GM21619 (cell line): ENCODE measurements around the gene C1orf87.

ENCODE experiments used
- ATAC-seq: cut with Tn5 transposase; IDR thresholded peaks from one replicate; pipeline ENCODE4 v1.9.1; 2021; ENCODE audit not compliant: unreplicated experiment

C1orf87 gene

DNA sequence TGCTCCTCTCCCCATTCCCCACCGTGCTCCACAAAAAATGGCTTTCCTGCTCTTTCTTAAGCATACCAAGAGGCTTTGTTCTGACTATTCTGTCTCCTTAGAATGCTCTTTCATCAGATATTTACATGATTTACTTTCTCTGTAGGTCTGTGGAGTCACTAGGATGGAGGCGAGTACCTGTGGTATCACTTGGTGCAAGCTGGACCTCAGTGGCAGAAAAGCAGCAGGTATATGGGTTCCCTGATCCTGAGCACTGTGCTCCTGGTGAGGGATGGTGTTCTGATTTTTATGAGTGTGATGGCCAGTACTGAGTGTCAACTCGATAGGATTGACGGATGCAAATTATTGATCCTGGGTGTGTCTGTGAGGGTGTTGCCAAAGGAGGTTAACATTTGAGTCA is 10.0 kb downstream of the C1orf87 start:
- ATAC-seq, result no peak

DNA sequence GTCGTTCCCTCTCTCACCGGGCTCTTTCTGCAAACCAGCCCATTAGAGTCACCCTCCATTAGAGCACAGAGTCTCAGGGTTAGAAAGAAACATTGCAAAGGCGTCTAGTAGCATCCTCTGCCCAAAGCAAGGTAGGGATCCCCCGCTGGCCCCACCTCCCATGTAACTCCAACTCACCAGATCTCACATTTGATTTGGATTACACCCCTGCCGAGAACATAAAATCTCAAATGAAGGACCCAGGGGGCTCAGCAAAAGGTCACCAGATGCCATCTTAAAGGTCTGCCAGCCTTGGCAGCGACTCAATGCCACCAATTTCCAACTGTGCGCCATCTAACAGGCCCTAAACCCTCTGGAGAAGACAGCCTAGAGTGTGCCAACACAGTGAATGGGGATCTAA is 14.1 kb downstream of the C1orf87 start:
- ATAC-seq, result no peak

DNA sequence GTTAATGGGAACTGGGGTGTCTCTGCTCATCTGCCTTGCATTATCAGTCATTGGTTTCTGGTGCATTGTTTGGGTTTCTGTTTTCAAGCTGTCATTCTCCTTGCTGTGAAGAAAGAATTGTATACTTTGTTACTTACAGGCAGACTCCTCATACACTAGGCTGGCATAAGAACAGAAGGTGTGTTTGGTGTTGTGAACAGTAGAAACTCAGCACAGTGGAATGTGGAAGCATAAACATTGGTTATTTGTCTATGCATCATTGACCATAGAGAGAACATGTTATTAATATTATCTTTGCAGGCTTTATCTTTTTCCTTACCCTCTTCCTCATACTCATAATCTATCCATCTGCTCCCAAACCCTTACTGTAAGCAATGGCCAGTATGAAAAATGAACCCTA is 18.2 kb downstream of the C1orf87 start:
- no peak for ATAC-seq

DNA sequence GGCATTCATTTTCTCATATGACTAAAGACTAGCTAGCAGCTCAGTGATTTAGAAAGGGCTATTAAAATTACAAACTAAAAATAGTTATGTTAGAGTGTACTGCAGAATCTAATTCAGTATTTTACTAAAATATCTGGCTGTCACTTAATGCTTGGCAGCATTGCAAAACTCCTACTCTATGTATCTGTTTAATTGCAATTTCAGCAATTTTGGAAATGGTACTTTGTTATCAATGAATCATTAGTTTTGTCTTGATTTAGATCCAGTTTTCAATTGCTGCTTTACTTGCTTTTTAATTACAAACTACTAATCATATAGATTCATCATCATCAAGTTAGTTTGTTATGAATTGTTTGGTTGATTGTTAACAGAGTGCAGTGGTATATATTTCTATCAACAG is 19.2 kb downstream of the C1orf87 start:
- ATAC-seq, result no peak

DNA sequence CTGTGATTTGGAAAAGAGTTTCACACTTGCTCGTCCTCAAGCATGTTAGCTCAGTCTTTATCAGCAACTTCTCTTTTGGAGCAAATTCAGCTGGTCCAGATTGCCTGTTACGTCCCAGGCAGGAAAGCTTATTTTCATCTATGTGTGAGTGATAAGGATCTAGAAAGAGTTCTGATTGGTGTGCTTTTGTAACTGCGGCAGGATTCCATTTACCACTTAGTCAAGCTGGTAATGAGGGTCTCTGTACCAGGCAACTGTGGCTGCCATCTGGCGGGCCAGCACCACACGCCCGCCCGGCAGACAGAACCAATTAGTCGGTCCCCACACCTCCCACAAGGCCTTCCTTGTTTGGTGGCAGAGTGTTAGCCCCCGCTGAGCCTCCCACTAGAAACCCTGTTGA is 21.0 kb downstream of the C1orf87 start:
- ATAC-seq, result no peak

DNA sequence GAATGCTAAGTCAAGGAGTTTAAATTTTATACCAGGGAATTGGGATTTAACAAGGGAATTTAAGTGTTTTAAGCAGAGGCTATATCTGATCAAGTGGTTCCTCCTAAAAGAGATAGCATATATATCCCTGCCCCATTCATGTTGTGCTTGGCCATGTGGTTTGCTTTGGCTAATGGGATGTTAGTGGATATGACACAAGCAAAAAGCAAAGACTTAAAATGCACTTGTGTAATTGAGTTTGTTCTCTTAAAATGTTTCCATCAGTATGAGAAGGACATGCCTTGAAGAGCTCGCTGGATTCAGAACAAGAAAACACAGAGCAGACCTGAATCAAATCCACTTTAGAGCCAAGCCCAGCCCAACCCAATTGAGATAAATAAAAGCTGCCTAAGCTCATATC is 22.4 kb downstream of the C1orf87 start:
- no peak for ATAC-seq

DNA sequence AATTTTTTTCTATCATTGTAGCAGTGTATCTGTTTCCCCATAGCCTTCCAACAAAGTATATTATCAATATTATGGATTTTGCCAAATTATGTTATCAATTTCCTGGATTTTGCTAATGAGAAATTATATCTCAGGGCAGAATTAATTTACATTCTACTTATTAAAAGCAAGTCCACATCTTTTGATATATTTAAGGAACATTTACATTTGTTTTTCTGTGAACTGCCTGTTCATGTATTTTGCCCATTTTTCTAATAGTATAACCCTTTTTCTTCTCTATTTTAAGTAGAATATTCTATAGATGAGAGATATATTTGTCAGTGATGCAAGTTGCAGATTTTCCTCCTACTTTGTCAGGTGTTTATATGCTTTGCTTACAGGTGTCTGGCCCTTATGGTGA is 24.4 kb downstream of the C1orf87 start:
- no peak for ATAC-seq

DNA sequence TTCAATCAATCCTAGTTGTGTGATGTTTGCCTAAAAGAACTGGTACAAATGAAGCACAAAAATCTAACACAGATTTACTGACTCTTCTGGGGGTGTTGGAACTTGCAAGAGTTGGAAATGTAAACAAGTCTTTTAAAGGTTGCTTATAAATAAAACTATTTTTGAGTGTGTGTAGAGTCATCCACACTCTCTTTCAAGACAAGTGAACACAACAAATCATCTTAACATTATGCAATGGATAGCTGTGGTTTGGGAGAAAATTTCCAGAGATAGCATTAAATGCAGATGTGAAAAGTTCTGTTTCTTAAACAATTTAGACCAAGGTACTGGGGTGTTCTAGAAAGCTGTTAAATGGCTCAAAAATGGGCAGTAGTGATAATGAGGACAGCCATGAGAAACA is 28.7 kb downstream of the C1orf87 start:
- no peak for ATAC-seq

DNA sequence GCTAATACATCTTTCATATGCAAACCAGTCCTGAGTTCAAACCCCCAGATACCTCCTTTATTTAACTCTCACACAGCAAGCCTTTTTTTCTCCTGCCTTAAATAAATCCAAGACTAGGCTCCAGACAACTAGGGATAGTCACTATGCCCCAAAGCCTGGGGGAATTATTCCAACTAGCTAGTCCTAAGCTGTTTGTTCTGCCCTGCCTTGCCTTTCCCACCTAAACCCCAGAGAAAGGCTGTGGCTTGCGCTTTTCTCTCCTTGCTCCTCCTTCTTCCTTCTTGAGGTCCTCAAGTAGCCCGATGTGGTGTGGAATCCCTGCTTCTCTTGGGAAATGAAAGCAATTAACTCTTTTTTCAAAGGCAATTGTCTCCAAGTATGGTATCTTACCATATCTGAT is 31.8 kb downstream of the C1orf87 start:
- ATAC-seq, result no peak

DNA sequence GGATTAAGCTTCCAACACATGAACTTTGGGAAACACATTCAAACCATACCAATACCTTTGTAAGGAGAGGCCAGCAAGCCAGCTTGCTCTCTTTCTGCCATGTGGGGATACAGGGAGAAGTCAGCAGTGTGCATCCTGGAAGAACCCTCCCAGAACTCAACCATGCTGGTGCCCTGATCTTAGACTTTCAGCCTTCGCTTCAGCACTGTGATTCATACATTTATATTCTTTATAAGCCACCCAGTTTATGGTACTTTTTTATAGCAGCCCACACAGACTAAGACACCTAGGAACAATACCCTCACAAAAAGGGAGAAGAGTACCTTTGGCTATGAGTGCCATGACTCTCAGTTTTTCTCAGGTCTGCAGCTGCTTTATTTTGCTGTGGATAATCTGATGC is 35.9 kb downstream of the C1orf87 start:
- ATAC-seq, result no peak

DNA sequence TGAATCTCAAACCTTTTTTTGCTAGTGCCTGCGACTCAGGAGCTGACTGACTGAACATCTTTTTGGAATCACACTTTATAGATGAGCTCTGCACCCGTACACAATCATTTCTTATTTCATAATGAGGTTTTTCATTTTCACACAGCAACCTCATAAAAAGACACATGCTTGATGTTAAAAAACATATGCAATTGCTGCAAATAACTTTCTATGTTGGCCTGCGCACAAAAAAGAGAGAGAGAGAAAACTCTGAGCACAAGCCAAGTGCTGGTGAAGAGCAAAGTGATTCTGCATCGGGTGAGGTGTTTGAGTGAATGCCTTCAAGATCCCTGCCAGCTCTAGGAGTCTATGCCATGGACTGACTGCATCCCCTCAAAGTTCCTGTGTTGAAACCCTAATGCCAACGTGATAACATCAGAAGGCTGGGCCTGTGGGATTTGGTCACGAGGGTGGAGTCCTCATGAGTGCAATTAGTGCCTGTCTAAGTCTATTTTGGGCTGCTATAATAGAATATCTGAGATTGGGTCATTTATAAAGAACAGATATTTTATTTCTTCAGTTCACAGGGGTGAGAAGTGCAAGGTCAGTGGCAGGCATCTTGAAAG is 36.6 kb downstream of the C1orf87 start:
- no peak for ATAC-seq

DNA sequence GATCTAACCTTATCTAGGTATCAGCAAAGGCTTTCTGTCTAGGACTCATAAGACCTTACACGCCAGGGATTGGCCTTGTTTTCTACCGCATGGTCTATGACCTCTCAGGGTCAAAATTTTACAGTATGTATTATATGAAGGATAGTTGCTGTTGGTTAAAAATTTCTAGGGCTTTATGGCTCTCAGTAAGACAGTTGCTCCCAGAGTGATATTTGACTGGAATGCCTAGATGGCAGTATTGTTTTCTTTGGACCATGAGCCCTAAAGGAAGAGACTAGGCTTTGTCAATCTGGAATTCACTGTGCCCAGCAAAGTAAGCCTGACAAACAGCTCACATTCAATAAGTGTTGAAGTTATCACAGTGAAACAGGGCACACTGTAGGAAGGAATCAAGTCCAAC is 37.6 kb downstream of the C1orf87 start:
- ATAC-seq, result no peak

DNA sequence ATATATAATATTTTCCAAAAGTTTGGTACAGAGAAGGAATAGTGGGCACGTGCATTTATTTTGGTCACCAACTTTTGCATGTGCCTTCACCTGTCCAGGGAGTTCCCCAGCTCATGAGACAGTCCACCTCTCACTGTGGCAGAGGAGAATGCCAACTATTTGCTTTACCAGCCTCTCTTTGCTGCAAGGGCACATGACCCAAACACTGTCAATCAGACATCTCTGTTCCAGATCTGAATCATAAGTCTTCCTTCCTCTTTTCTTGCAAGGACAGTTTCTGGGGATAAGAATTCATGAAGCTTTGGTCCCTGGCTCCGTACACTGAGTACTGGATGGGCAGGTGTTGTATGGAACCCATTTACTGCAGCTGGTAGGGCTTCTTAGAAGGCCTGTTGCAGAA is 38.6 kb downstream of the C1orf87 start:
- ATAC-seq, result no peak

DNA sequence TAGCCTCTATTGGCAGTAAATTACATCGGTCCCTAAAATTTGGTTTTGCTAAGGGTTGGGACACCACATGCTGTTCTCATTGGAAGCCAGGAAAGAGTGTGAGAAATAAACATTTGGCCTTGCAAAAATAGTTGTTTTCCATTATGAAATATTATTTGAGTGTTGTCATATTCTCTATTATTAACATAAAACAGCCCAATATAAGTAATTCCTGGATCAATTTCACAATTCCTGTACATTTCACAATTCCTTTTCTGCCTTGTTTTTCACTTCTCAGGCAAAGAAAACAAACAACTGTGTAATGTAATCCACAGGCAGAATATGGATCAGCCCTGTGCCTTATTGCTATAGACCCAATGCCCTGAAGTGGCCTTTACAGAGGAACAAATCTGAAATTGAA is 40.5 kb downstream of the C1orf87 start:
- no peak for ATAC-seq

DNA sequence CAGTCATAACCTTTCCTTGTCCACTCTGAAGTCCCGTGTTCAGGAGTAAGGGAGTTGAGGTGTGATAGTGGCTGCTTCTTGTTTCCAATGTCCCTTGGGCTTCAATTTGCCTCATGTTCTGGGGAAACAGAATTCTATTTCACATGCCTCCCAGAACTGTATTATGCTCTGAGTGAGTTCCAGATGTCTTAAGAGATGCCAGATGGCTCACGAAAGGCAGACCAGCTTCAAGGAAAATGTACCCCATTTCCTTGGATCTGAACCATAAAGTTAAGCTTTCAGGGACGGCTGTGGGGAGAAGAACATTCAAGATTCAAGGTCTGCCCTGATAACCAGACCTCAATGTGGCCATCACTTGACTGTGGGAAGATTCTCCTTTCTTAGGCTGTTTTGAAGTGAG is 42.4 kb downstream of the C1orf87 start:
- no peak for ATAC-seq

DNA sequence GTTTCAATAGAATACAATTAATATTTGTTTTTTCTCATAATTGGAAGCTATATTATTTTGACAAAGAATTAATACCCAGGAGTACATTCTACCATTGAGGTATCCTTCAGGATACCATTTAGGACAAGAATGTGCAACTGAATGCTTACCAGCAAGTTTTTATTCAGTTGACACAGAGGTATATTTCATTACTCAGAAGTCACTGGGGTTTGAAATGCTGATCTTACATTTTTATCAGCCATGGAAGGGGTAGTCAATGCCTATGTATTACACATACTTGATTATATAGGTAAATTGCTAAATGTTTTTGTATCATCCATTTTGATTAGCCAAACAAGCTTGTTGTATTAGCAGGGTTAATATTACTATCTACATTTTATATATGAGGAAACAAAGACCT is 48.0 kb downstream of the C1orf87 start:
- ATAC-seq, result no peak

DNA sequence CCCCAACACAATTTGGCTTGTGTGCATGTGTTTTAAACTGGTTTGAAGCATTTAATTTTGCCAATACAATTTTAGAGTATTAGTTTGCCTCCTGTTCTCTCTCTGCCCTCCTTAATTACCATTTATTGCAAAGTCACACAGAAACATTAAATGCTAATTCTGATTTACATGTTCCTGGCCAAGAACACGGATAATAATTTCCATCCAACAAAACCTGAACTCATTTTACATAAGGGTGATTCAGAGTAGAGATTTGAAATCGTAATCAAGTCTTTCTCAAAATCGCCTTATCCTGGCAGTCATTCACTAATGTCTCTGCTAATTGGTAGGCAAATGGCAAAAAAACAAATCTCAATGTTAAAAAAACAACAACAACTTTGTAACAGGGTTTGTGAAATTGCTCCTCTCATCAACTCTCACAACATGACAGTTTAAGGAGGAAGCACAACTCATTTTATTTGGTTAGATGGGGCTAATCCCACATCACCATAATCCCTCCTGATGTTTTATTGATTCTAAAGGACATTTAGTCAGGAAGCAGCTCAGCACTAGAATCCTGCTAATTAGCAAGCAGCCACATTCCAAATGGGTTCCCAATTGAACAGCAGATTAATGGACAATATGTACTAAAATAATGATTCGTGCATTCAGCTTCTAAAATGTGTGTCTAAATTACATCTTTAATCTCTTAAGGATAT is 55.9 kb downstream of the C1orf87 start:
- ATAC-seq, result no peak

DNA sequence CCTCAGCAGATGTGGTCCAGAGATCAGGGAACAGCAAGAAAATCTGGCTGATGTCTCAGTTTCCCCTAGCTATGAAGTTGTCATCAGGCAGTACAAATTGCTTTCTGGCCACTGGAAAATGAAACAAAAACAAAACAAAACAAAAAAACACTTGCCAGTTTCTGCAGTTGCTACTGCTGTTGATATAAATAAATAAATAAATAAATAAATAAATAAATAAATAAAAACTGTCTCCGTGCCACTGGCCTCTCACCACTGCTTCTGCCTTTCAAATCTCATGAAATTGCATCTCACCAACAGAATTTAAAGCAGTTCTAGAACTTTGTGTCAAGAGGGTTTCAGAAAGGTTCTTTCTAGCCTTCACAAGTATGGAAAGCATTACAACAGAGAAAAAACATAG is 62.9 kb downstream of the C1orf87 start:
- ATAC-seq, result no peak

DNA sequence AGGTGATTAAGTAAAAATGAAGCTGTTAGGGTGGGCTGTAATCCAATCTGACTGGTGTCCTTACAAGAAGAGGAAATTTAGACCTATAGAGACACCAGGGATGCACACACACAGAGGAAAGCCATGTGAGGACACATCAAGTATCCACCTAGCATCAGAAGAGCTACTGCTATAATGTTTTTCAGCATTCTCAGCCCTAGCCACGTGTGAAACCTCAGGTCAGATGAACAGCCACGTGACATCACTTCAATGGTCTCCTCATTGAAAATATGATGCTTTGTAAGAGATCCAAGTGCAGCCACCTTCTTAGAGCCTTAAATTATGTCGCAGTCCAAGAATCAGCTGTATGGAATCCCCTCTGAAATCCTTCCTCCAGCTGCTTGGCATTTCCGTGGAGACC is 65.1 kb downstream of the C1orf87 start:
- no peak for ATAC-seq

DNA sequence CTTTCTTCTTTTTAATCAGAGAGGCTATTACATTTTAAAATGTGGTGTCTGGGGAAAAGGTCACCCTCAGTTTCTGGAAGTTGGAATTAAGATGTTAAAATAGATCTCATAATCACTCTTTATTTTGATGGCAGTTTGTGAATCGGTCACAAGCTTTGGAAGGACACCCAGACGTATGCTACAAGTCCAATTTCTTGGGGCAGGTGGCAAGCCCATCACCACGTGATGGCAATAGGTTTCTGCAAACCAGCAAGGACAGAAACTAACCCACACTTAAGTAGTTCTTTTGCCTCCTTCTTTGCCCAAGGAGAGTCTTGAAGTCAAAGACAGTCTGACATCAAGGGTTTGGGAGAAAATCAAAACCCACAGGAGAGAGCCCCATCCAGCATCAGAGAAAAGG is 72.9 kb downstream of the C1orf87 start:
- no peak for ATAC-seq

DNA sequence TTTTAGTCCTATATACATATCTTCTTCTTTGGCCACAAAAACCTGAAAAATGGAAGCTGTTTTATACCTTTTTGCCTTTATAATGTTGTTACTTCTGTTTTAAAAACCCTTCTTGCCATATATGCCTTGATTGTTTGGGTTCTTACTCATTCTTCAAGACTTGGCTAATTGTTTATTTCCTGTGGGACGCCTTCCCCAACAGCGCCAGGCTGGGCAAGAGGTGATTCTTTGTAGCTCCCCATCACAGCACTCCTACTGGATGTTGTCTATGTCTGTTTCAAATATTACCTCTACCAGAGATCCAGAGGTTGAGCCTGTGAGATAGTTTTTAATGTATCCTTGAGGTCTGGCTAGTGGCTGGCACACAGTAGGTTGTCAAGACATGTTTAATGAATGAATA is 73.8 kb downstream of the C1orf87 start:
- ATAC-seq, result no peak

DNA sequence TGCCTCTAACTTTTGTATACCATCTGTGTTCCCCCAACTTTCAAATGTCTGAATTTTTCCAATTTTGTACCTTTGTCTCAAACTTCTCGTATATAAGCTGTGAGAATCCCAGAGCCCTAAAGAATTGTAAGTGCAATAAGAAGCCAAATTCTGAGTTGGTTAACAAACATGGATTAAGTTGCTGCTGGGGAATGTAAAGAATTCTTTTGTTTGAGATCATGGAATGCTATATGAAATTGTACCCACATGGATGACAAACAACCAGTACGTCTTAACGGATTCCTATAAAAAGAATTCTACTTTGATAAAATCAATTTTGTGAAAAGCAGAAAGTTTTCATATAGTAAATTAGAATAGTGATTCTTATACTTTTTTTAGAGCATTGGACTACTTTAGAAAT is 74.6 kb downstream of the C1orf87 start:
- ATAC-seq, result no peak

DNA sequence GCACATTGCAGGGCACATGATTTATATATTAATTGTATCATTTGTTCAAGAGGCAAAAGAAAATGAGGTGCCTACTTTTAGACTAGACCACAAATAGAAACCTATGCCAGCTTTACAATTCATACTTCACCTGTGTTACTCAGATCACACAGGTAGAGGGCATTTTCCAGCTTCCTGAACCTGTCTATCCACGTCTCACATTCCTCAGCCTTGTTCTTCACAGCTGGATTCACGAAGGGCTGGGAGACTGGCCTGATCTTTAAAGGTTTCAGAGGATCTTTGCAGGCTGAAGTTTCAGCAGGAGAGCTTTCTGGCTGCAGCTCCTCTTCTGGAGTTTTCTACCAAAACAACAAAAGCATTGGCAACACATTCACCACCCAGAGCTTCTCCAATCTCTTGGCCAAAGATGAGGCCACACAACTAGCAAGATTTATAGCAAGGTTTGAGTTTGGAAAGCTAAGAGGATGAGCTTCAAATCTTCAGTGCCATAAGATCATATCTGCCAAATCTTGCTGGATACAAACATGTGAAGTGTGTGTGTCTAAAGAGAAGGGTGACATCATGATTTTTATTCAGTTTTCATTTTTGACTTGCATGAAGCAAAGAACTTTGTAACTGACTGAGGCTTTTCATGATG is 76.0 kb downstream of the C1orf87 start:
- ATAC-seq, result no peak
